Posterior vena cava (tissue), 2 donors: Measurements from ENCODE around the gene PLEKHM3. TPM values are rescaled to one million over a fixed set of nuclear protein-coding genes. Genes with fewer than 3 reads are reported as not detected.

Experiments
- DNase-seq: peaks from one replicate; pipeline ENCODE4 v3.0.0-alpha.2; 2020; ENCODE audit warnings: low spot score
- intact Hi-C, 2 donors: fragments of 100-400 bp; cut with DNase I; formaldehyde crosslinking; loops; one replicate each; pipeline versions ENCODE4 v1.14.1 to v1.14.2; 2022 to 2023
- total RNA-seq, 2 donors: library from RNA; stranded (reverse); fragmentation: NEBNext Ultra II Directional; extraction: Animal tissue kit (Norgen Biotek cat#: 25700); gene quantifications; one replicate each; pipeline ENCODE4 v1.2.1, GENCODE V29; 2021
- donor health status: DM: yes; HTN: yes; CAD: no.
- donor health status: DM: yes; HTN: yes; CAD: no.

Gene PLEKHM3
- total RNA-seq, 2 donors from 2014 or later, result 8.9 to 9.8 TPM

DNA sequence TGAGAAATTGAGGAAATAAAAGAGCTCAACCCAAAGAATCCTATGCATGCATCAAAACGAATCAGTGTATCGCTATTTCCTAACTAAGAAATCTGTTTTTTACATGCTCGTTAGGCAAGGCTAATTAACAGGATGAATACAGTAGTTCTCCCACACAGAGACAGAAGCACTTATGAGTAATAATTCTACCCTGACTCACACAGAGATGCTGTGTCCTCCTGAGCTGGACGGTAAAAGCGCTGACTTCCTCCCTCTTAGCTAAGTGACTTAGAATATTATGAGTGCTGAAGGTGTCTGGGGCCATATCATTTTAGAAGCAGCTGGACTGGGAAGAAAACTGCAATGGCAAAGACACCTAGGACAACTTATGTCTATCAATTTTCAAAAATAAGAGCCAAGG lies 18.5 kb downstream of the PLEKHM3 start:
- no peak for DNase-seq
- intact Hi-C loops, result no loop called here

- intact Hi-C loops, result no loop called here
- no peak for DNase-seq
Measured at GRCh38 chr2:208006337-208006736, 19.0 kb downstream of the PLEKHM3 start.

GRCh38 chr2:208001924-208002323 lies 23.4 kb downstream of the PLEKHM3 start:
- intact Hi-C loops, result no loop called here
- DNase-seq, result no peak

GRCh38 chr2:208000701-208001395 lies 24.5 kb downstream of the PLEKHM3 start:
- intact Hi-C loops, result no loop called here
- DNase-seq, result no peak

GRCh38 chr2:207996848-207997247 lies 28.5 kb downstream of the PLEKHM3 start:
- intact Hi-C loops, result no loop called here
- DNase-seq, result no peak

- intact Hi-C loops, result no loop called here
- no peak for DNase-seq
Measured at GRCh38 chr2:207995887-207996286, 29.4 kb downstream of the PLEKHM3 start.

- intact Hi-C loops, result no loop called here
- DNase-seq, result no peak
Measured at GRCh38 chr2:207993151-207993763, 32.1 kb downstream of the PLEKHM3 start.

DNA sequence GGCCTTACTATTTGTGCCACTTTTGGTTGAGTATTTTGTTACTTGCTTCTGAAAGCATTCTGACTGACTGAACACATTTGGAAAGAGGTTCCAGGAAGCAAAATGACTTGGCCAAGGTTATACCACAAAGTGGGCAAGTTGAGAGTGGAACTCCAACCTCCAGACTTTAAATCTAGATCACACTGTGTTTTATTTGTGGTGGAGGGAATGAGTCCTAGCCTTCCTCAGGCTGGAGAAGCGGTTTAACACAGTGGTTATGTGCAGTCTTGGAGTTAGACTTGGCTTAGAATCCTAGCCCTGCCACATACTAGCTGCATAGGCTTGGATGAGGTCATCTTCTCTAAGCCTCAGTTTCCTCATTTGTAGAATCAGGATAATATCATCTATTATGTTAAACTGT lies 33.4 kb downstream of the PLEKHM3 start:
- intact Hi-C loops, result no loop called here
- no peak for DNase-seq

DNA sequence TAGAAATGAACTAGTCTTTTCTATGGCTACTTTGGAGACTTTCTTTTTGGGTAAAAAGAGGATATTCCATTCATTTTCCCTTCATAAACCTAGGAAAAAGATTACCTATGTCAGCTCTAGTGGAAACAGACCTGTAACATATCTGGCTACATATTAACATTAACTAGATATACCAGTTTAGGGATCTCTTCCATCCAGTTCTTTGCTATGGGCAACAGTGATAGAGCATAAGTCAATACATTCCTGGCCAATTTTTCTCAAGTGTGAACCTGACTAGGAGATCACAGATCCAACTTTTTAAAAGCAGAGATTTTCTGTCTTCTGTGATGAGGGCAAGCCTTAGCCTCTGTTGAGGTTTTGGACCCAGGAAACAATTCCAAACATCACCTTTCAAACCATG lies 34.5 kb downstream of the PLEKHM3 start:
- intact Hi-C loops, result no loop called here
- no peak for DNase-seq

- intact Hi-C loops, result no loop called here
- no peak for DNase-seq
Measured at GRCh38 chr2:207988975-207989374, 36.4 kb downstream of the PLEKHM3 start.

DNA sequence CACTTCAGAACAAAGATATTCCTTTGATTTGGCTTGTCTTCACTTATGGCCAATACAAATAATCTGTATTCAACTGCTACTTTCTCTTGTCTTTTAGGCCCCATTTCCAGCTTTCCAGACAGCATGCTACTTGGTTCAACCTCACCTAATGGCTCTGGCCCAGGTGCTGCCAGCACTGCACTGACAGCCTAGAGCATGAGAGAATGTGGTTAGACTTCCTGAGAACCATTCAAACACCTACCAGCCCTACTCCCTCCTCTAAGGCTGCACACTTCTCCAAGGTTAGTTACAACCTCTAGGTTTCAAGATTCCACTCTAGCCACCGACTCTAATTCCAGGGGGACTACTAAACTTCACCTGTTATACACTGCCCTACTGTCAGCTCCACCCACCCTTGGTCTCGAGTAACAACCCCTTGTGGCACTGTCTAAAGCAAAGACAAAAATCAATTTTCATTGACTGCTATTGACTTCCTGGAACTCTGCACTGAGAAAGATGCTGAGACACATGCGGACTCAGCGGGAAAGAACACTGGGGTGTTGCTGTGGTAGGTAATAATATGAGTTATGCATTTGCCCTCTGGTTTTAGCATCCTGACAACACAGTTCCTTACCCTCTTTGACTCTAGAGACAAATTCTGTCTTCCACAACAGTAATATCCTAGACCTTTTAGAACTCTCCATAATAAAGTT lies 38.2 kb downstream of the PLEKHM3 start:
- intact Hi-C loops, result no loop called here
- no peak for DNase-seq

GRCh38 chr2:207984765-207985480 lies 40.4 kb downstream of the PLEKHM3 start:
- no peak for DNase-seq
- intact Hi-C loops, result no loop called here

DNA sequence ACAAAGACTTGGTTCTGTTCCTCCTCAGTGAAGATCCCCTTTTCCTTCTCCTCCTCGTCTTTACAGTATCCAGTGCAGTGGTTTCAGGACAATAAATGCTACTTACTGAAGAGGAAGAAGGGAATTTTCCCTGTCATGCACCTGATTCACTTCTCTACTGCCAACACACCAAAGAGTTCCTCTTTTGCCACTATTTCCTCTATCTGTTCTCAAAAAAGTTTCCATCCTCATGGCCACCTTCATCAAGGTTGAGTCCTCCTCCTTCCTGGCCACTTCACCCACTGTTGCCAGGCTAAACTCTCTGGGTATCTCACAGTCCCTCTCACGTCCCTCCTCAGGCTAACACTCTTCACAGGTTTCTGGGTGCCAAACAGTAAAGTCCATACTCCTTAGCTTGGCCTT lies 41.7 kb downstream of the PLEKHM3 start:
- intact Hi-C loops, result no loop called here

GRCh38 chr2:207978177-207978948 lies 47.0 kb downstream of the PLEKHM3 start:
- intact Hi-C loops, result loop anchor here in 1 of 2 donors (10.0 kb wide), 1 partner anchor 214 kb away; the partner anchor contains the start of gene FZD5
- no peak for DNase-seq

More for the DNA sequence above, 41.7 kb downstream of the PLEKHM3 start:
- DNase-seq, result no peak

GRCh38 chr2:207975921-207976320 lies 49.4 kb downstream of the PLEKHM3 start:
- intact Hi-C loops, result loop anchor here in 1 of 2 donors (10.0 kb wide), 1 partner anchor 211 kb away; the partner anchor contains the start of gene FZD5
- DNase-seq, result no peak

GRCh38 chr2:207974216-207974605 lies 51.1 kb downstream of the PLEKHM3 start:
- no peak for DNase-seq
- intact Hi-C loops, result loop anchor here in 1 of 2 donors (10.0 kb wide), 1 partner anchor 209 kb away; the partner anchor contains the start of gene FZD5

DNA sequence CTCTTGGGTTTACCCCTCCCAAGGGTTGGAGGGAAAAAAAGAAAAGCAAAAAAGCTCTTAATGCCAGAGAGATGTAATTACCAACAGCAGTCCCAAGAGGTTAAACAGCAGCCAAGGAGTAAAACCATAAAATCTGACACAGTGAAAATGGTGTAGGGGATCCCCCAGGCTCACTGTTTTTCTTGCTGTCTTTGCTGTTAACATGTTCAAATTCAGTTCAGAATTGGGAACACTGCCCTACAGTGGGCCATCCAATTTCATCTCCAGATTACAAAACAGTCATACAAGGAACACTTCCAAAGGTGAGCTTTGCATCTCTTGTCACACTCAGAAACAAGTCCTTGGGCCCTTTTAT lies 54.5 kb downstream of the PLEKHM3 start:
- no peak for DNase-seq

GRCh38 chr2:207970147-207970825 lies 55.0 kb downstream of the PLEKHM3 start:
- intact Hi-C loops, result loop anchor here in 1 of 2 donors (10.0 kb wide), 1 partner anchor 205 kb away; the partner anchor contains the start of gene FZD5
- no peak for DNase-seq

More for the DNA sequence above, 54.5 kb downstream of the PLEKHM3 start:
- intact Hi-C loops, result loop anchor here in 1 of 2 donors (10.0 kb wide), 1 partner anchor 206 kb away; the partner anchor contains the start of gene FZD5
